GM19099 (cell line): ENCODE results near the gene ARHGAP29.

Experiments used
- POLR2A ChIP-seq: IDR thresholded peaks from 3 replicates; pipeline ENCODE4 v1.6.1; 2011; ENCODE audit warnings: low read depth; ENCODE audit not compliant: insufficient read length; ENCODE audit errors: extremely low read depth

Gene ARHGAP29

GRCh38 chr1:94228640-94229375 lies 8.6 kb downstream of the ARHGAP29 start:
- no peak for TF ChIP-seq POLR2A

DNA sequence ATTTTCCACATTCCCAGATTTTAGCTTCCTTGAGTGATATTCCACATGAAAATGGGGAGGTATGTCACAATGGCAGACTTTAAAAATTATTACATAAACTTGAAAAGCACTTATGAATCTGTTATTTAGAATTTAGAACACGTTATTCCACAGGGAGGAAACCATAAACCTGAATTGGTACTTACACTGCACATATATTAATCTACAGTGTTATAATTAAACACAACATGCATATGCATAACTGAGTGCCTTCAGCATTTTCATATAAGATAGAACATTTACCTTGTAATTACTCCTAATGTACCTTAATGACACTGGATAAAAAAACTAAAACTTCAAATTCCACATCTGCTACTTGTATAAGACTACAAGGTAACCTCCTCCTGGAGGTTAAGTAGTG lies 9.8 kb downstream of the ARHGAP29 start:
- TF ChIP-seq POLR2A = no peak

GRCh38 chr1:94225845-94226244 lies 11.5 kb downstream of the ARHGAP29 start:
- no peak for TF ChIP-seq POLR2A

GRCh38 chr1:94218332-94218731 lies 19.1 kb downstream of the ARHGAP29 start:
- TF ChIP-seq POLR2A = no peak

GRCh38 chr1:94215955-94216354 lies 21.4 kb downstream of the ARHGAP29 start:
- TF ChIP-seq POLR2A = no peak

GRCh38 chr1:94209982-94210381 lies 27.4 kb downstream of the ARHGAP29 start:
- TF ChIP-seq POLR2A = no peak

- TF ChIP-seq POLR2A = no peak
Observed at GRCh38 chr1:94209425-94209824, 28.0 kb downstream of the ARHGAP29 start.

DNA sequence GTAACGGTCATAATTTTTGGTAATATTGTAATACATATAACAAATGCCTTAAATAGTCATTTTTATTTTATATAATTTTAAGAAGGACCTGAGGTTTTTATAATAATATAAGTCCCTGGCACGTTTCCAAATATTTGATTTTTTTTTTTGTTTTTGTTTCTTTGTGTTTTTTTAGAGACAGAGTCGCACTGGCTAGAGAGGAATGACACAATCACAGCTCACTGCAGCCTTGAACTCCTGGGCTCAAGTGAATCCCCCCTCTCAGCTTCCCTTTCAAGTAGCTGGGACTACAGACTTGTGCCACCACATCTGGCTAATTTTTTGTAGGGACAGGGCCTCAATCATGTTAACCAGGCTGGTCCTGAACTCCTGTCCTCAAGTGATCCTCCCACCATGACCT lies 29.7 kb downstream of the ARHGAP29 start:
- no peak for TF ChIP-seq POLR2A

- no peak for TF ChIP-seq POLR2A
Observed at GRCh38 chr1:94205639-94206038, 31.7 kb downstream of the ARHGAP29 start.

- TF ChIP-seq POLR2A = no peak
Observed at GRCh38 chr1:94202241-94202640, 35.1 kb downstream of the ARHGAP29 start.

DNA sequence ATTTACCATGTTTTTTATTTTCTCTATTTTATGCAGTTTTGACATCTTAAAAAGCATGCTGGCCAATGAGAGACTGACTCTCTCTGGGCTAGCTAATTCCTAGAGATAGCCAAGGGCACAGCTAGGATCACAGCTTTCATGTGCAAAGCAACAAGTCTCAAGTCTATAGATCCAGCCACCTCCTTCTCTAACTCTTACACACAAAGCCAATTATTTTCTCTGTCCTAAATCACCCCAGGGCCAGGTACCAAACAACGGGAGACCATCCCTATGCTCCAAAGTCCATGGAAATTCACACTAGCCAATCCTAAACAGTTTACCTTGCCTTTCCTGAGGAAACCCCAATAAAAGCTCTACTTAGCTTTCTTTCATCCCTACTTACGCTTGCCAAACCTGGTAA lies 38.0 kb downstream of the ARHGAP29 start:
- TF ChIP-seq POLR2A = no peak

DNA sequence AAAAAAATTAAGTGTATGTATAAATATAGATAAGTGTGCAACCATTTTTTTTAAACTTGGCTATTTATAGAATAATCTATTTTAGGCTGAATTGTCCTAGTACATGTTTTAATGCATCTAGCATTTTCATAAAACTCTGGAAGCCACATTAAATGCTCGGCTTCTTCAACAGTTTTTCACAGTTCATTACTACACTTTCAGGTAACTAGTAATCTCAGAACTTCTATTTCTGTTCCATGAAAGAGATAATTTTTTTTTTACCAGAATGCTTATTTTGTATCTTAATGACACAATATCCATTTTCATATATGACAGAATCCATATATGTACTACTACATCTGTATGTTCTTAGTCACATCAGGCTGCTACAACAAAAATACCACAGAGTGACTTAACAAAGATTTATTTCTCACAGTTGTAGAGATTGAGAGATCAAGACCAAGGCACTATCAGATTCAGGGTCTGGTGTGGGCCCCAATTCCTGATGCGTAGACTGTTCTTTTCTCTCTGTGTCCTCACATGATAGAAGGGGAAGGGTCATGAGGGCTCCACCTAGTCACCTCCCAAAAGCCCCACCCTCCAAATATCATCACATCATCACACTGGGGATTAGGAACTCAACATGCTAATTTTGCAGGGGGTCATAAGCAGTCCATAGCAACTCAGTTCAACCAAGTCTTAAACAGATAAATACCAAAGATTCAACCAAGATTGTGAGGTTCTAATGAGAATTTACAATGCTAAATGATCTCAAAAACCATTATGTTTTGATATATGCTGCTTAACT lies 43.1 kb downstream of the ARHGAP29 start:
- no peak for TF ChIP-seq POLR2A

GRCh38 chr1:94193128-94193527 lies 44.3 kb downstream of the ARHGAP29 start:
- TF ChIP-seq POLR2A = no peak

- TF ChIP-seq POLR2A = no peak
Observed at GRCh38 chr1:94191216-94191615, 46.2 kb downstream of the ARHGAP29 start.

- TF ChIP-seq POLR2A = no peak
Observed at GRCh38 chr1:94186946-94187345, 50.4 kb downstream of the ARHGAP29 start.

- no peak for TF ChIP-seq POLR2A
Observed at GRCh38 chr1:94183197-94183815, 54.1 kb downstream of the ARHGAP29 start.
